Nephron progenitor cell (in vitro differentiated cells): ENCODE measurements around the gene OR2M3.

Source experiments
- DNase-seq: peaks from one replicate; pipeline ENCODE4 v3.0.0; 2021
- H3K27ac Mint-ChIP-seq: 2 replicates; pipeline ENCODE4 v1.8.0; 2021; ENCODE audit warnings: mild to moderate bottlenecking, moderate library complexity, mixed read lengths
- H3K27me3 Mint-ChIP-seq: 2 replicates; pipeline ENCODE4 v1.8.0; 2021; ENCODE audit warnings: mild to moderate bottlenecking, low read depth, mixed read lengths; ENCODE audit not compliant: poor library complexity
- H3K36me3 Mint-ChIP-seq: 2 replicates; pipeline ENCODE4 v1.8.0; 2021; ENCODE audit warnings: low read depth, mixed read lengths
- H3K4me1 Mint-ChIP-seq: 2 replicates; pipeline ENCODE4 v1.8.0; 2021; ENCODE audit warnings: mixed read lengths
- H3K4me3 Mint-ChIP-seq: 2 replicates; pipeline ENCODE4 v1.8.0; 2021; ENCODE audit warnings: mild to moderate bottlenecking, moderate library complexity, mixed read lengths
- H3K9me3 Mint-ChIP-seq: 2 replicates; pipeline ENCODE4 v1.8.0; 2021; ENCODE audit warnings: mild to moderate bottlenecking, moderate library complexity, mixed read lengths
- TF ChIP-seq, protein P1 (sequence below): fragments of 200-600 bp; sonication (generic); IDR thresholded peaks from 2 replicates; pipeline ENCODE4 v1.5.0; 2021; ENCODE audit warnings: antibody characterized with exemption

Gene OR2M3

DNA sequence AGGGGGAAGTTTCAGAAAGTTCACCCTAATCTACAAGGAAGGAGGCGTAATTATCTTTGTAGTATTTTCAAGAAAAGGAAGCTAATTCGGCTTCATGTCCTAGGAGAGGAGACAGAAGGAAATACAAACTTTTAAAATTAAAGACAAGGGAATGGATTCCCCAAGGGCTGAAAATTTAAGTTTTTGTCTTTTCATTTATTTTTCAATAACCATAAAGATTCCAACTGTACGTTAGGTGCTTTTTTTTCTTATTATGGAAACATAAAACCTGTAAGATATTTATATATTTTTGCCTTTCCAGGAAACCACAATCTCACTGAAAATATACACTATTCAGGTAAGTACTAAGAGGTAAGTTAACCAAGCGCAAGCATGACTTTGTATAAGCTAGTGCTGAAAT is at the start of gene OR2M3:
Gene OR2M3, plus strand, starts transcription at position 301 of the 400 bp plus-strand sequence. CDS start 5,803 bp downstream, outside the sequence.
- TF ChIP-seq, protein P1, sequence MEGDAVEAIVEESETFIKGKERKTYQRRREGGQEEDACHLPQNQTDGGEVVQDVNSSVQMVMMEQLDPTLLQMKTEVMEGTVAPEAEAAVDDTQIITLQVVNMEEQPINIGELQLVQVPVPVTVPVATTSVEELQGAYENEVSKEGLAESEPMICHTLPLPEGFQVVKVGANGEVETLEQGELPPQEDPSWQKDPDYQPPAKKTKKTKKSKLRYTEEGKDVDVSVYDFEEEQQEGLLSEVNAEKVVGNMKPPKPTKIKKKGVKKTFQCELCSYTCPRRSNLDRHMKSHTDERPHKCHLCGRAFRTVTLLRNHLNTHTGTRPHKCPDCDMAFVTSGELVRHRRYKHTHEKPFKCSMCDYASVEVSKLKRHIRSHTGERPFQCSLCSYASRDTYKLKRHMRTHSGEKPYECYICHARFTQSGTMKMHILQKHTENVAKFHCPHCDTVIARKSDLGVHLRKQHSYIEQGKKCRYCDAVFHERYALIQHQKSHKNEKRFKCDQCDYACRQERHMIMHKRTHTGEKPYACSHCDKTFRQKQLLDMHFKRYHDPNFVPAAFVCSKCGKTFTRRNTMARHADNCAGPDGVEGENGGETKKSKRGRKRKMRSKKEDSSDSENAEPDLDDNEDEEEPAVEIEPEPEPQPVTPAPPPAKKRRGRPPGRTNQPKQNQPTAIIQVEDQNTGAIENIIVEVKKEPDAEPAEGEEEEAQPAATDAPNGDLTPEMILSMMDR, result no peak
- Mint-ChIP-seq H3K9me3 (peaks cover 73% of the 10 kb centered on the region), H3K27me3 (no peaks in the 10 kb centered on the region), H3K36me3 (no peaks in the 10 kb centered on the region), H3K4me3 (no peak within 1 kb of the TSS), H3K4me1 (no peaks in the 10 kb centered on the region), H3K27ac (no peak within 1 kb of the TSS)
- no peak for DNase-seq

DNA sequence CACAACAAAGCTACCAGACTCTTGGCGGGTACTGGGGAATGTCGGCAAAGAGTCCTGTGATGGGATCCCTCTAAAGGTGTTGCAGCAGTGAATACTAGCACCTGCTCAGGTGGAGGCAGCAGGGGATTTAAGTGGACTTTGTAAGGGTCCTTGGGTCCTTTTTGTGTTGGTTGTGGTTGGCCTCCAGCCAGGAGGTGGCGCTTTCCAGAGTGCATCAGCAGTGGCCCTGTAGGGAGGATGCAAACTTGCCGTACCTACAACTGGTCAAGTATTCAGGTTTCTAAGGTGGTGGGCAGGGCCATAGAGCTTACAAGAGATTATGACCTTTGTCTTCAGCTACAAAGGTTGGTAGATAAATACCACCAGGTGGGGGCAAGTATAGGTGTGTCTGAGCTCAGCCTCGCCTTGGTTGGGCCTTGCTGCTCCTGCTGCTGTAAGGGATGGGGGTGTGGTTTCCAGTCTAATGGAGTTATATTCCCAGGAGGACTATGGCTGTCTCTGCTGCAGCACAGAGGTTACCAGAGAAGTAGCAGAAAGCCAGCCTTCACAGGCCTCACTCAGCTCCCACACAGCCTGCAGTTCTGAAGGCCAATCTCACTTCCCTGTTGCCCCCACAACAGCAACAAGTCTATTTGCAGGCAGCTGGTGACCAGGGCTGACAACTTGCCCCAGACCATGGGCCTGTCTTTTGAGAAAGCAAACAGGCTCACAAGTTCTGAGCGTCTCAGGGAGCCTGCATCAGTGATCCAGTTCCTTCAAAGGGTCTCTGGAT is 44.8 kb upstream of the OR2M3 start:
- H3K27me3 Mint-ChIP-seq, result peaks cover 2% of the 10 kb centered on the region
- H3K9me3 Mint-ChIP-seq, result peaks cover 77% of the 10 kb centered on the region
- no peaks in the 10 kb centered on the region for H3K4me1 Mint-ChIP-seq
- no peak overlapping the region for H3K27ac Mint-ChIP-seq
- TF ChIP-seq, protein P1, result no peak
- no peaks in the 10 kb centered on the region for H3K36me3 Mint-ChIP-seq
- no peak for DNase-seq
- no peak overlapping the region for H3K4me3 Mint-ChIP-seq

DNA sequence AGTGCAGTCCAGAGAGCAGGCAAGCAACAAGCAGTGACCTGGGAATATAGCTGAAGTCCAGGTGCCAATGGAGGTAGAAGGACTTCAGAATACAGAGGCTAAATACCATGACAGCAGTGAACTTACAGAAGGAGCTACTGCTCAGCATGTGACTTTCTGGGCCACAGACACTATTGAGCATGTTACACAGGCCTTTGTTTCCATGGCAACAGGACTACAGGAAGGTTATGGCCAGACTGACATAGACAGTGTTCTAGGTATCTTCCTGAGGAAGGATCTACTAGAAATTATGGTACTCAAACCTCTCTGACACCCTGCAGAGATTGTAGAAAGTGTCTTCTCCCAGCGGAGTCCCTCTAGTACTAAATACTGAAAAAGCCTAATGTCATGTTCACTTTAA is 41.1 kb upstream of the OR2M3 start:
- TF ChIP-seq, protein P1, result no peak
- H3K4me1 Mint-ChIP-seq, result no peaks in the 10 kb centered on the region
- peaks cover 2% of the 10 kb centered on the region for H3K27me3 Mint-ChIP-seq
- H3K4me3 Mint-ChIP-seq, result no peak overlapping the region
- peaks cover 64% of the 10 kb centered on the region for H3K9me3 Mint-ChIP-seq
- H3K36me3 Mint-ChIP-seq, result no peaks in the 10 kb centered on the region
- H3K27ac Mint-ChIP-seq, result no peak overlapping the region
- no peak for DNase-seq

DNA sequence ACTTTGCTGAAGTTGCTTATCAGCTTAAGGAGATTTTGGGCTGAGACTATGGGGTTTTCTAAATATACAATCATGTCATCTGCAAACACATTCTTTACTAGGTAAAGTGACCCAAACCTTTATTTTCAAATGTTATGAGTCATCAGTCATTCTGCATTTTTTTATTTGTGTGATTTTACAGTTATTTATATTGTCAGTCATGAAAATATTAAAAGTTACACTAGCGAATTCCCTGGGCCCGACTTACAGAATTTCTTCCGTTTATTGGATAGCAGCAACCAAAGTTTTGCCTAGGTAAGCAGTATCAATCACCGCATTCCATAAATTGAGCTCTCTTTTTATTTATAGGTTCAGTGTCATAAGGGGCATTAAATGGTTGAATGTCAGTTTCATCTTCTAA is 38.3 kb upstream of the OR2M3 start:
- Mint-ChIP-seq H3K4me1 (no peaks in the 10 kb centered on the region), H3K9me3 (peaks cover 56% of the 10 kb centered on the region), H3K36me3 (no peaks in the 10 kb centered on the region), H3K27ac (no peak overlapping the region), H3K27me3 (no peaks in the 10 kb centered on the region), H3K4me3 (no peak overlapping the region)
- TF ChIP-seq, protein P1, result no peak
- DNase-seq, result no peak

DNA sequence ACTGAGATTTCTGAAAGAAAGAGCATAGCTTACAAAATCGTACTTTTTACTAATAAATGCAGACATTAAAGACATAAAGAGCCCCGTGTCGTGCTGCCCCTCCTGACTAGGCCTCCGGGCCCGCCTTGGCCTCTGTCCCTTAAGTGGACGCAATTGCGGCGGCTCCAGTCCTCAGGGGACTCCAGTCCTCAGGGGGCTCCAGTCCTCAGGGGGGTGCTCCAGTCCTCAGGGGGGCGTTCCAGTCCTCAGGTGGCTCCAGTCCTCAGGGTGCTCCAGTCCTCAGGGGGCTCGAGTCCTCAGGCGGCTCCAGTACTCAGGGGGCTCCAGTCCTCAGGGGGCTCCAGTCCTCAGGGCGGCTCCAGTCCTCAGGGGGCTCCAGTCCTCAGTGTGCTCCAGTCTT is 33.0 kb upstream of the OR2M3 start:
- no peaks in the 10 kb centered on the region for H3K4me1 Mint-ChIP-seq
- H3K4me3 Mint-ChIP-seq, result no peak overlapping the region
- H3K27ac Mint-ChIP-seq, result no peak overlapping the region

More for the DNA sequence above, 33.0 kb upstream of the OR2M3 start:
- Mint-ChIP-seq H3K9me3 (peaks cover 47% of the 10 kb centered on the region), H3K27me3 (no peaks in the 10 kb centered on the region), H3K36me3 (no peaks in the 10 kb centered on the region)
- TF ChIP-seq, protein P1, result no peak
- DNase-seq, result no peak
